Measurements from ENCODE around the gene KIF11. TPM values are rescaled to one million over a fixed set of nuclear protein-coding genes. Genes with fewer than 3 reads are reported as not detected.
A peak's percentile ranks its signal among the peaks of the same experiment; 100 is the strongest.

The KIF11 gene
- total and polyA plus RNA-seq, 2 experiments from 2014 or later = 26.1 to 56.7 TPM

GRCh38 chr10:92696606-92697383, 103.9 kb downstream of the KIF11 start:
- Mint-ChIP-seq H3K27me3 (ENCODE audit: insufficient read depth, low read depth, poor library complexity) (peaks cover 80% of the 10 kb centered on the region), H3K9me3 (no peaks in the 10 kb centered on the region), H3K27ac (no peak overlapping the region), H3K4me3 (peak overlapping the region; percentile 75), H3K36me3 (ENCODE audit: low read depth) (no peaks in the 10 kb centered on the region), H3K4me1 (peaks cover 44% of the 10 kb centered on the region)
- peaks cover 5% of the 10 kb centered on the region; the same call in 1 of the 2 replicates for H4K20me1 ChIP-seq (replicated peaks; ENCODE audit: insufficient read depth)
- ATAC-seq (peak; percentile 5), DNase-seq (ENCODE audit: low spot score) (peak; percentile 36)
- TF ChIP-seq STAT1 (IDR thresholded peaks at IDR 0.05; ENCODE audit: unreplicated experiment) = no peak
- TF ChIP-seq, protein P1, sequence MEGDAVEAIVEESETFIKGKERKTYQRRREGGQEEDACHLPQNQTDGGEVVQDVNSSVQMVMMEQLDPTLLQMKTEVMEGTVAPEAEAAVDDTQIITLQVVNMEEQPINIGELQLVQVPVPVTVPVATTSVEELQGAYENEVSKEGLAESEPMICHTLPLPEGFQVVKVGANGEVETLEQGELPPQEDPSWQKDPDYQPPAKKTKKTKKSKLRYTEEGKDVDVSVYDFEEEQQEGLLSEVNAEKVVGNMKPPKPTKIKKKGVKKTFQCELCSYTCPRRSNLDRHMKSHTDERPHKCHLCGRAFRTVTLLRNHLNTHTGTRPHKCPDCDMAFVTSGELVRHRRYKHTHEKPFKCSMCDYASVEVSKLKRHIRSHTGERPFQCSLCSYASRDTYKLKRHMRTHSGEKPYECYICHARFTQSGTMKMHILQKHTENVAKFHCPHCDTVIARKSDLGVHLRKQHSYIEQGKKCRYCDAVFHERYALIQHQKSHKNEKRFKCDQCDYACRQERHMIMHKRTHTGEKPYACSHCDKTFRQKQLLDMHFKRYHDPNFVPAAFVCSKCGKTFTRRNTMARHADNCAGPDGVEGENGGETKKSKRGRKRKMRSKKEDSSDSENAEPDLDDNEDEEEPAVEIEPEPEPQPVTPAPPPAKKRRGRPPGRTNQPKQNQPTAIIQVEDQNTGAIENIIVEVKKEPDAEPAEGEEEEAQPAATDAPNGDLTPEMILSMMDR (conservative IDR thresholded peaks at IDR 0.05; ENCODE audit: low read depth in 2 of 2) = peak in 1 of 2 experiments; percentile 11; a peak in 1 of 4 replicates
- no peaks in the 10 kb centered on the region for H3K36me3 ChIP-seq (ENCODE audit: insufficient read depth)
- H2AFZ ChIP-seq = no peak overlapping the region
- no peaks in the 10 kb centered on the region for H3K79me2 ChIP-seq (replicated peaks; ENCODE audit: insufficient read depth)
- peaks cover 31% of the 10 kb centered on the region for H3F3A ChIP-seq (replicated peaks; ENCODE audit: low read depth)
- peak overlapping the region; percentile 80 for H3K4me2 ChIP-seq
- H3K27me3 ChIP-seq (ENCODE audit: insufficient read depth) = peaks cover 100% of the 10 kb centered on the region
- no peaks in the 10 kb centered on the region for H3K9me2 ChIP-seq (ENCODE audit: insufficient read depth)
- H3K4me1 ChIP-seq (ENCODE audit: insufficient read depth) = peaks cover 50% of the 10 kb centered on the region
- H3K4me3 ChIP-seq = peak overlapping the region; percentile 55
- H3K27ac ChIP-seq (ENCODE audit: low read depth) = no peak overlapping the region

DNA sequence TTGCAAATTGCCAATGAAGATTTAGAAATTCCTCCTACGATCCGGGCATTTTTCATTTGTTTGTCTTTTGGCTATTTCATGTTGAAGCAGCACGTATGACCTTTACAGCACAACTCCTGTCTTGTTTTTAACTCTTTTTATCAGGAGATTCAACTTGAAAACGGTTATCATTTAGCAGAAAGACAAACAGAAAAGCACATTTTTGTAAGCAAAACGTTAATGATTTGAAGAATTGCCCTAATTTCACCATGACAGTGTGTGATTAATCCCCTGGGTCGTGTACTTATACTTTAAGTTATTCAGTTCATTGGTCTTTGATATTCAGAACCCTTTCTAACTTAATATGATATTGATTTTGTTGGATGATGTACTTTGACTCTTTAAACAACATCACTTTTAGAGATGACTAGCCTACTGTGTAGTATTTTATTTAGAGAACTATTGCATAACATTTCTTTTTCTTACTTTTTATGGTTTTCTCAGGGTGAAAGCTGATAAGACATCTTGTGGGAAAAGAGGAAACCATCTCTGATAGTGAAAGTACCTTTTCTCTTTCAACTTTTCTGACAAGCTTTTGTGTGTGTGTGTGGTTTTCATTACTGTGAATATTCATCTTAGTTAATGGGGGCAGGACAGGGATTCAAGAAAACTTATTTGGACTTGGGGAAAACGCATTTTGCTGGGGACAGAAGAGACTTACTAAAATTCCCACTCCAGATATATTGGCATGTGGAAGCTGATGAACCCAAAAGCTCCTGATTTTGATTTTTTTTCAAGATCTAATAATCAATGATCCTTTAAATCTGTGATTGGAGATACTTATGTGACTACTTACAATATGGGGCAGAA, 105.0 kb downstream of the KIF11 start:
- peaks cover 36% of the 10 kb centered on the region for H3K4me1 Mint-ChIP-seq
- Histone ChIP-seq H3K27me3 (ENCODE audit: insufficient read depth) (peaks cover 94% of the 10 kb centered on the region), H4K20me1 (replicated peaks; ENCODE audit: insufficient read depth) (peaks cover 5% of the 10 kb centered on the region; the same call in 1 of the 2 replicates), H3K27ac (ENCODE audit: low read depth) (no peak overlapping the region), H3K4me3 (no peak overlapping the region), H3F3A (replicated peaks; ENCODE audit: low read depth) (peaks cover 21% of the 10 kb centered on the region), H3K4me2 (no peak overlapping the region), H3K79me2 (replicated peaks; ENCODE audit: insufficient read depth) (no peaks in the 10 kb centered on the region), H3K4me1 (ENCODE audit: insufficient read depth) (peaks cover 47% of the 10 kb centered on the region), H3K36me3 (ENCODE audit: insufficient read depth) (no peaks in the 10 kb centered on the region), H3K9me2 (ENCODE audit: insufficient read depth) (no peaks in the 10 kb centered on the region), H2AFZ (no peak overlapping the region)
- H3K27me3 Mint-ChIP-seq (ENCODE audit: insufficient read depth, low read depth, poor library complexity) = peaks cover 69% of the 10 kb centered on the region
- DNase-seq (ENCODE audit: low spot score) (no peak), ATAC-seq (no peak)
- no peak overlapping the region for H3K27ac Mint-ChIP-seq
- H3K9me3 Mint-ChIP-seq = no peaks in the 10 kb centered on the region
- no peaks in the 10 kb centered on the region for H3K36me3 Mint-ChIP-seq (ENCODE audit: low read depth)
- H3K4me3 Mint-ChIP-seq = no peak overlapping the region
- TF ChIP-seq, protein P1 (conservative IDR thresholded peaks at IDR 0.05; ENCODE audit: low read depth in 2 of 2) = no peak
- TF ChIP-seq EZH2 (IDR thresholded peaks at IDR 0.05; ENCODE audit: low read depth, unreplicated experiment) = peak; percentile 13

All from GM23338 (cell line).